Measurements from ENCODE around the gene OOSP4B. TPM values are rescaled to one million over a fixed set of nuclear protein-coding genes. Genes with fewer than 3 reads are reported as not detected.

Gene OOSP4B
- total and polyA plus RNA-seq, 2 donors (not counting 1 experiment from before 2014, with no cell fraction given) = not detected

DNA sequence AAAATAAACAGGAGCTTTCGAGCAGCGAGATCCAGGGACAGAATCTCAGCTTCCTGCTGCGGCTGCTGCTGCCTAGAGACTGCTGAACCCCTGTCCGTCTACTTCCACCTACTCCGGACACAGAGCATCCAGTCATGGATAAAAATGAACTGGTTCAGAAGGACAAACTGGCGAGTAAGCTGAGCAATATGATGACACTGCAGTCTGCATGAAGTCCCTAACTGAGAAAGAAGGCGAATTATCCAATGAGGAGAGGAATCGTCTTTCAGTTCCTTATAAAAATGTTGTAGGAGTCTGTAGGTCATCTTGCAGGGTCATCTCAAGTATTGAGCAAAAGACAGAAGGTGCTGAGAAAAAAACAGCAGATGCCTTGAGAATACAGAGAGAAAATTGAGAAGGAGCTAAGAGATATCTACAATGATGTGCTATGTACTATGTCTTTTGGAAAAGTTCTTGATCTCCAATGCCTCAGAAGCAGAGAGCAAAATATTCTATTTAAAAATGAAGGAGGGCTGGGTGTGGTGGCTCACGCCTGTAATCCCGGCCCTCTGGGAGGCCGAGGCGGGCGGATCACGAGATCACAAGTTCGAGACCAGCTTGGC lies 60.3 kb downstream of the OOSP4B start:
- no peak overlapping the region for H2AFZ ChIP-seq (ENCODE audit: insufficient read depth, low read depth, low read length, poor library complexity, severe bottlenecking)
- WGBS (ENCODE audit: insufficient coverage) = over 99% methylated on average over 7 of the region's 15 CpGs
- no peaks in the 10 kb centered on the region for H3K4me1 ChIP-seq (ENCODE audit: control insufficient read depth in 2 of 2, insufficient read depth in 2 of 2, low read length in 2 of 2)
- peaks cover 0 to 16% (median 0%) of the 10 kb centered on the region in 3 donors for H3K9me3 ChIP-seq (ENCODE audit: control extremely low read depth in 1 of 3, control insufficient read depth in 2 of 3, insufficient read depth in 1 of 3, low read length in 2 of 3)
- no peak overlapping the region for H3K4me2 ChIP-seq (replicated peaks; ENCODE audit: low read depth, low read length, poor library complexity, severe bottlenecking)
- H3K27me3 Mint-ChIP-seq = peaks cover 14% of the 10 kb centered on the region
- H3K4me3 Mint-ChIP-seq = no peak overlapping the region
- H3K79me2 ChIP-seq (ENCODE audit: control insufficient read depth, insufficient read depth, low read length) = no peaks in the 10 kb centered on the region
- no peak for TF ChIP-seq EZH2 (IDR thresholded peaks at IDR 0.05; ENCODE audit: borderline replicate concordance, insufficient read depth, low read depth, low read length, poor library complexity, severe bottlenecking)
- TF ChIP-seq, protein P1, sequence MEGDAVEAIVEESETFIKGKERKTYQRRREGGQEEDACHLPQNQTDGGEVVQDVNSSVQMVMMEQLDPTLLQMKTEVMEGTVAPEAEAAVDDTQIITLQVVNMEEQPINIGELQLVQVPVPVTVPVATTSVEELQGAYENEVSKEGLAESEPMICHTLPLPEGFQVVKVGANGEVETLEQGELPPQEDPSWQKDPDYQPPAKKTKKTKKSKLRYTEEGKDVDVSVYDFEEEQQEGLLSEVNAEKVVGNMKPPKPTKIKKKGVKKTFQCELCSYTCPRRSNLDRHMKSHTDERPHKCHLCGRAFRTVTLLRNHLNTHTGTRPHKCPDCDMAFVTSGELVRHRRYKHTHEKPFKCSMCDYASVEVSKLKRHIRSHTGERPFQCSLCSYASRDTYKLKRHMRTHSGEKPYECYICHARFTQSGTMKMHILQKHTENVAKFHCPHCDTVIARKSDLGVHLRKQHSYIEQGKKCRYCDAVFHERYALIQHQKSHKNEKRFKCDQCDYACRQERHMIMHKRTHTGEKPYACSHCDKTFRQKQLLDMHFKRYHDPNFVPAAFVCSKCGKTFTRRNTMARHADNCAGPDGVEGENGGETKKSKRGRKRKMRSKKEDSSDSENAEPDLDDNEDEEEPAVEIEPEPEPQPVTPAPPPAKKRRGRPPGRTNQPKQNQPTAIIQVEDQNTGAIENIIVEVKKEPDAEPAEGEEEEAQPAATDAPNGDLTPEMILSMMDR (IDR thresholded peaks at IDR 0.05) = no peak
- DNase-seq (no peak), ATAC-seq (ENCODE audit: low read depth) (no peak)
- H4K20me1 ChIP-seq (ENCODE audit: control insufficient read depth, insufficient read depth, low read length, poor library complexity, severe bottlenecking) = no peaks in the 10 kb centered on the region
- CTCF ChIA-PET = no interaction called here
- no peak overlapping the region for H3K9ac ChIP-seq (ENCODE audit: low read length)
- peaks cover 2% of the 10 kb centered on the region for H3K9me3 Mint-ChIP-seq (ENCODE audit: insufficient read depth)
- no peaks in the 10 kb centered on the region for H3K27me3 ChIP-seq (replicated peaks in 1 of 4; ENCODE audit: control extremely low read depth in 1 of 4, control insufficient read depth in 3 of 4, insufficient read depth in 4 of 4, low read length in 3 of 4)
- H3K4me1 Mint-ChIP-seq = no peaks in the 10 kb centered on the region
- intact Hi-C loops (cut with micrococcal nuclease) = no loop called here
- no peak overlapping the region for H3K27ac Mint-ChIP-seq
- no peaks in the 10 kb centered on the region for H3K36me3 ChIP-seq (replicated peaks in 1 of 2; ENCODE audit: control extremely low read depth in 1 of 2, control insufficient read depth in 1 of 2, extremely low read depth in 1 of 2, insufficient read depth in 2 of 2, low read length in 1 of 2)
- H3K27ac ChIP-seq (ENCODE audit: low read length in 2 of 2) = no peak overlapping the region
- no peak overlapping the region for H3K4me3 ChIP-seq (ENCODE audit: control extremely low read depth in 1 of 5, extremely low read depth in 1 of 5, insufficient read depth in 1 of 5, low read depth in 2 of 5, low read length in 4 of 5)
- POLR2A ChIA-PET = no interaction called here

DNA sequence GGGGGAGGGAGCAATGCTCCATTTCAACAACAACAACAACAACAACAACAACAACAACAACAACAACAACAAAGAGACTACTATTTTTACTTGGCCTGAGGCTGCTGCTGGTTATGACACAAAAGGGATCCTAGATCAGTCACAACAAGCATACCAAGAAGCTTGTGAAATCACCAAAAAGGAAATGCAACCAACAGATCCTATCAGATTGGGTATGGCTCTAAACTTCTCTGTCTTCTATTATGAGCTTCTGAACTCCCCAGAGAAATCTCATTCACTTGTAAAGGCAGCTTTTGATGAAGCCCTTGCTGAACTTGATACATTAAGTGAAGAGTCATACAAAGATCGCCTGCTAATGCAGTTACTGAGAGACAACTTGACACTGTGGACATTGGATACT lies 61.0 kb downstream of the OOSP4B start:
- Mint-ChIP-seq H3K9me3 (ENCODE audit: insufficient read depth) (peaks cover 2% of the 10 kb centered on the region), H3K27me3 (peaks cover 14% of the 10 kb centered on the region), H3K27ac (no peak overlapping the region), H3K4me1 (no peaks in the 10 kb centered on the region), H3K4me3 (no peak overlapping the region)
- no peaks in the 10 kb centered on the region for H3K4me1 ChIP-seq (ENCODE audit: control insufficient read depth in 2 of 2, insufficient read depth in 2 of 2, low read length in 2 of 2)
- H3K9ac ChIP-seq (ENCODE audit: low read length) = no peak overlapping the region
- peaks cover 0 to 16% (median 0%) of the 10 kb centered on the region in 3 donors for H3K9me3 ChIP-seq (ENCODE audit: control extremely low read depth in 1 of 3, control insufficient read depth in 2 of 3, insufficient read depth in 1 of 3, low read length in 2 of 3)
- DNase-seq (no peak), ATAC-seq (ENCODE audit: low read depth) (no peak)
- no peak overlapping the region for H3K27ac ChIP-seq (ENCODE audit: low read length in 2 of 2)
- TF ChIP-seq, protein P1 (IDR thresholded peaks at IDR 0.05) = no peak
- no peak for TF ChIP-seq EZH2 (IDR thresholded peaks at IDR 0.05; ENCODE audit: borderline replicate concordance, insufficient read depth, low read depth, low read length, poor library complexity, severe bottlenecking)
- H3K4me2 ChIP-seq (replicated peaks; ENCODE audit: low read depth, low read length, poor library complexity, severe bottlenecking) = no peak overlapping the region
- H3K4me3 ChIP-seq (ENCODE audit: control extremely low read depth in 1 of 5, extremely low read depth in 1 of 5, insufficient read depth in 1 of 5, low read depth in 2 of 5, low read length in 4 of 5) = no peak overlapping the region
- no peaks in the 10 kb centered on the region for H4K20me1 ChIP-seq (ENCODE audit: control insufficient read depth, insufficient read depth, low read length, poor library complexity, severe bottlenecking)
- no peak overlapping the region for H2AFZ ChIP-seq (ENCODE audit: insufficient read depth, low read depth, low read length, poor library complexity, severe bottlenecking)
- CTCF ChIA-PET = no interaction called here
- intact Hi-C loops (cut with micrococcal nuclease) = no loop called here
- POLR2A ChIA-PET = no interaction called here
- no peaks in the 10 kb centered on the region for H3K79me2 ChIP-seq (ENCODE audit: control insufficient read depth, insufficient read depth, low read length)
- WGBS (ENCODE audit: insufficient coverage) = 100% methylated on average over 1 of the region's 1 CpG
- no peaks in the 10 kb centered on the region for H3K36me3 ChIP-seq (replicated peaks in 1 of 2; ENCODE audit: control extremely low read depth in 1 of 2, control insufficient read depth in 1 of 2, extremely low read depth in 1 of 2, insufficient read depth in 2 of 2, low read length in 1 of 2)
- no peaks in the 10 kb centered on the region for H3K27me3 ChIP-seq (replicated peaks in 1 of 4; ENCODE audit: control extremely low read depth in 1 of 4, control insufficient read depth in 3 of 4, insufficient read depth in 4 of 4, low read length in 3 of 4)

Data from B cell (primary cell).